HG03066 (cell line): ENCODE measurements around the gene SPATA21.
"Not testable (repeated sequence)": the region's sequence is repeated elsewhere in the genome, so short reads cannot be mapped to it uniquely, and the experiment has no call there.

Experiments used
- ATAC-seq: cut with Tn5 transposase; IDR thresholded peaks from one replicate; pipeline ENCODE4 v1.9.1; 2021; ENCODE audit warnings: low read depth; ENCODE audit not compliant: unreplicated experiment

The SPATA21 gene, protein sequence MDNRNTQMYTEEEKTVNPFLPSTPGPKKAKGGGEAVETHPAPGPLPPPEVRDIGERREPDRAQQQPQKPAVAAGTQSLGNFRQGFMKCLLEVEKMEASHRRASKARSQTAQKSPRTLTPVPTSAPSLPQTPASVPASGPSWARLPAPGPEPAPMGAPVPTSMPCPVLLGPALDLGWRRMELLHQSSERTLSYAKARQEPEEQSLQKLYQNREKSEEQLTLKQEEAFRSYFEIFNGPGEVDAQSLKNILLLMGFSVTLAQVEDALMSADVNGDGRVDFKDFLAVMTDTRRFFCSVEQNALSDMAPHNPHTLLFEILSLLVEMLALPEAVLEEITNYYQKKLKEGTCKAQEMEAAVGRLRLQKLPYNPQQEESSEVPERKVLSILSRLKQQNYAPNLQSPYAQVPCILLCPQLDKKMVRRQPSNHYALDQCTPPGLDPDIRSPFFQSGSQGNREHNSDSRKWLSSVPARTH

DNA sequence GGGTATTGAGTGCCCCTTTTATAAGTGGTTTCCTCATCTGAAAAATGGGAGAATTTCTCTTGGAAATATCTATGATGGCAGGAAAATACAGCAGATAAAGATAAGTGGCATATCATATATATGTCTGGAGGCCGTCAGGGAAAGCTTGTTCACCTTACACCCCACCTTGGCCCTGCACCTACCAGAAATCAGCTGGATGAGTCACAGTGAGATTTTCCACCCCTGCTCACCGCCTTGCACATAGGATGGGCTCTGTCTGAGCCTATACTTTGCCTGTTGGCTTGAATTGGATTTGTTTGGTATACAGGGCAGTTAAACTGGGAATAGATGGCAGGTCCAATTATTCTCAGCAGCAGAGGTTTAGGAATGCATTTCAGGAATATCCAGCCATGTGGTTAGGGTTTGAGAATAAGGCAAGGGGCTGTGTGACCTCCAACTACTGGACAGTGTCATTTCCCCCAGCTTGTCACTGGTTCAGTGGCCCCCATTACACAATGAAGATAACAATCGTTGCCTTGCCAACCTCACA is at the start of gene SPATA21:
TSS of gene SPATA21 (minus strand) at position 479 of the 529 bp plus-strand sequence. CDS start 6,053 bp downstream, outside the sequence.
- no peak for ATAC-seq

DNA sequence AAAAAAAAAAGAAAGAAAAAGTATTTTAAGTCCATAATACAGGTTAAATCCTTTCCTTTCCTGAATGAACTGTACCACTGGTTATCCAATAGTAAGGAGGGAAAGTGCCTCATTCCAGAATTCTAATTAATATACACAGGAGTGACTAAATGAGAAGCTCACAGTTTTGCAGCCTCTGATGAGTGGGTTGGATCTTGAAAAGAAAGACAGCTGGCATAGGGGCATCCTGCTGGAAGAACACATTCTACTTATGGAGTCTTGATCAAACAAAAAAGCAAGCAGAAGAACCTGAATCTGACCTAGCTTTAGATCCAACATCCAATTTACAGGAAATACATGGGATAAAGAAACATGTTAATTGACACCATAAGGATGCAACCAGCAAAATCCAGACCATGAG is 49.8 kb upstream of the SPATA21 start:
- not testable (repeated sequence) for ATAC-seq

DNA sequence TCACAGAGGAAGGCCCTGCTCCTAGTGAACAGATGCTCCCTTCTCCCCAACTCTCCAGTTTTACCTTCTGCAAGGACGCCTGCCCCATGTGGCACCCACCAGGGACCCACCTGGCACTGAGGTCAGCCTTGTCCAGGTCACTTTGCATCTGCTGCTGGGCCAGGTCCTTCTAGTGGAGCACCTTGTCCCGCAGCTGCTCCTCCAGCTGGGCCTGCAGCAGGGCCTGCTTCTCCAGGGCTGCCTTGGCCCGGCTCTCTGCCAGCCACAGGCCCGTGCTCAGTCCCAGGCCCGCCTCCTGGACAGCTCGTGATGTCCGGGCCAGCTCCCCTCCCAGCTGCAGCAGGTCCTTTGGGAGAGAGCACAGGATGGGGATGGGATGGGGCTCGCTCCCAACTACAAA is 49.1 kb upstream of the SPATA21 start:
- ATAC-seq = not testable (repeated sequence)

DNA sequence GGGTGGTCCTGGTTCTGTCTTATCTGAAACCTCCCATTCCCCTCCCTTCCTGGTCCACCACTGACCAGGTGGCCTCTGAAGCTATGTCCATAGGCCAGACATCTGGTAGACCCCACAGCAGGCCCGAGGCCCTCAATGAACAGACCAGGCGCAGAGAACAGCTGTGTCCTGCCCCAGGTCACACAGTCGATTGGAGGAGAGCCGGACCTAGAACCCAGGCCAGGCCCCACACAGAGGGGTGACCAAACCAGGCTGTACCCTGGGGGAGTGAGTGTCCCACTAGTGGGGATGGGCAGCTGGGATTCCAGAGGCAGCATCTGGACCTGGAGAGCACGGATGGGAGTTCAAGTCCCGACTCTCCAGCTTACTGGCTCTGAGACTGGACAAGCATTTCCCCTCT is 47.7 kb upstream of the SPATA21 start:
- ATAC-seq = no peak

DNA sequence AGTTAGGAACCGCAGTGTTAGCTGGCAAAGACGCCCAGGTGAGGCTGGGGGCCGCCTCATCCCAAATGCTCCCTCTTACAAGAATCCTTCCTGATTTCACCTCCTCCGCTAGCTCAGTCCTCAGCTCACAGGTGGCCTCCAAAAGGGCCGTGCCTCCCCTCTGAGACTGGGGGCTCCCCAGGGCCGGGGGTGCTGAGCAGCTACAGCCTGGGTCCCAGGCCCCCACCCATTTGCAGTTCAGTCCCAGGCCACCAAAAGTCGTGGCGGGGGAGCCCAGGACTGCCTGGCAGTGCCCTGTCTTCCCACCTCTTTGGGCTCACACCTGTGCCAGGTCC is 47.2 kb upstream of the SPATA21 start:
- no peak for ATAC-seq

DNA sequence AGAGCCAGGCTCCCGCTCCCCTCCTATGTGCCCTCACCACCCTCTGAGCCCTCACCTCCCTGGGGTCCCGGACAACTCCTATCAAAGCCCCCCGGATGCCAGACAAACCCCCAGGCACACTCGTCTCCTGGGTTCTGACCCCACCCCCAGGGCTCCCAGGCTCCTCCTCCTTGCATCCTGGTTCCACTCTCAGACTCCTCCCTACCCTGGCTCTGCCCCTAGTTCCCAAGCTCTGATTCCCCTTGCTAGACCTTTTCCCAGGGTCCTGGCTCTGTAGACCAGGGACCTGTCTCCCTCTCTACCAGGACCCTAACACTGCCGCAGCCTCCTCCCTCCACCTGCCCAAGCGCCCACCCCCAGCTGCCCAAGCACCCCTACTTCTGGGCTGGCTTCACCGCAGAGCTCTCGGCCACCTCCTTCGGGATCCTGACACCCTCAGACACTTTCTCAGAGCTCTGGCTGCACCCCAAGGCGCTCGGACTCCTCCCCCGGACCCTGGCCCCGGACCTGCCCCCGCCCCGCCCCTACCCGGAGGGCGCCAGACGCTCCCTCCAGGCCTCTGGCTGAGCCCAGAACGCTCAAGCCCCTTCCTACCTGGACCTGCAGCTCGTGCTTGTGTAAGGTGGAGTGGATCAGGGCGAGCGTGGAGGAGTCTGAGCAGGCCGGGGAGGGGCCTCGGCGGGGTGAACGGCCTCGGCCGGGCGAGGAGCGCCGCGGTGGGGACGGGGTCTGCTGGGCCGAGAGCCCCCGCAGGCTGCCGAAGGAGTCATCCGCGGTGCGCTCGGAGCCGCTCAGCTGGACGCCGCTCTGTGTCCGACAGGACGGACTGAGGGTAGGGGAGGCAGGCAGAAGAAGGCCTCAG is 46.6 kb upstream of the SPATA21 start:
- ATAC-seq = not testable (repeated sequence)

DNA sequence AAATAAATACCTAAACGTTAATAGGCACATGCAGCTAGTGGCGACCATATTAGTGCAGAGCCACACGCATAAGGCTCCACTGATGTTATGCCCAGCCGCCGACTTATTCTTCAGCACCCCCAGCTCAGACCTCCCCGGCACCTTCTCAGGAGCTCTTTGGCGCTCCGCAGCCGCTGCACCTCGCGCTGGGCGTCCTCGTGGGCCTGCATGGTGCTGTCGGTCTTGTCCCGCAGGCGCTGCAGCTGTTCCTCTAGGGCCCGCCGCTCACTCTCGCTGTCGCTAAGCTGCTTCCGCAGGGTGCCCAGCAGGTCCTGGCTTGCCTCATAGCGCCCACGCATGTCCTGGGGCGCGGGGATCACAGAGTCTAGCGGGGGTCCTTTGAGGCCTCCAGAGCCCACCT is 45.9 kb upstream of the SPATA21 start:
- not testable (repeated sequence) for ATAC-seq

DNA sequence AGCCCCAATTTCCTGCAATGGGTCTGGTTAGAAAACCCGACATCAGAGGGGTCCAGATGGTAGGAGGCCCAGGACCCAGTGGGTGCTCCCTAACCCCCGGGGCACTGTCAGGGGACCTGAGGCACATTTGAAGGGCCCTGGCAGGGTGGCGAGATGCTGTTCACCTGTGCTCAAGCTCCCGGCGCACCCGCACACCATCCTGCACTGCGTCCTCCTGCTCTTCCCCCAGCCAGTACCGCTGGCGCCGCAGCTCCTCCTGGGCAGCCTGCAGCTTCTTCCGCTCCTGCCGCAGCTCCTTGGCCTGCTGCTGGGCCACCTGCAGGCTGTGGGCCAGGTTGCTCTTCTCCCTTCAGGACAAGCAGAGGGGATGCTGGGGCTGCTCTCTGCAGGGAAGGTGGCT is 40.9 kb upstream of the SPATA21 start:
- no peak for ATAC-seq

DNA sequence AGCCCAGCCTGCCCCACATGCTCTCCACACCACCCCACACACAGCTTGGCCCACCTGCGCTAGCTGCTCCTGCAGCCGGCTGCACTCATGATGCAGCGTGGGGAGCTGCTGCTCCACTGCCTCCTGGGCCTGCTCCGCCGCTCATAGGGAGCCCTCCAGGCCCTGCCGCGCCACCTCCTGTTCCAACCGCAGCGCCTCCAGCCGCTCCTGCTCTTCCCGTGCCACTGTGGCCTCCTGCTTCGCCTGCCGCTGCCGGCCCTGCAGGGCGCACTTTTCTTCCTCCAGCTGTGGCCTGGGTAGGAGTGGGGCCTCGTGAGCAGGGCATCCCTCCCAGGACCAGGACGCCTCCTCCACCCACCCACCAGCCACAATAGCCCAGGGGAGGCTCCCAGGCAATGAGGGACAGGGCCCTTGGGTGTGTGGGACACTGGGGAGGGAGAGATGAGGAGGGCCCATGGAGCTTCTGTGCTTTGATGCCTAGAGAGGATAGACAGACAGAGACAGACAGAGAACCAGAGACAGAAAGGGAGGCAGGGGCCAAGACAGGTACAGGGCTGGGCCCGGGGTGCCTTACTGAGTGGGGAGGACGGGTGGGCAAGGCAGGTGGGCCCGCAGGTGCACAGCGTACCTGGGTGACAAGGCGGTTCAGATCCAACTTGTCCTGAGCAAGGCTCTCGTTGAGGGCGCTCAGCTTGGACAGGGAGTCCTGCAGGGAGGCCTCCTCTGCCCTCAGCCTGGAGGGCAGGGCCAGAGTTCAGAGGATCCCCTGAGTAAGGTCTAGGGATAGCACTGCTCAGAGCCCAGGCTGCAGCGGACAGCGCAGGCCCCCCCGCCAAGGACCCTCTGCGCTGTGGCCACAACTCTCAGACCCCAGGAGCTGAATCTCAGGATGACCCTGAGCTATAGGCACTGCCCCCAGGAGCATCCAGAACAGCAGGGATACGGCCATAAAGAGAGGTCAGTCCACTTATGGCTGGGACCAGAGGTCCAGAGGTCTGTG is 38.8 kb upstream of the SPATA21 start:
- ATAC-seq = not testable (repeated sequence)

DNA sequence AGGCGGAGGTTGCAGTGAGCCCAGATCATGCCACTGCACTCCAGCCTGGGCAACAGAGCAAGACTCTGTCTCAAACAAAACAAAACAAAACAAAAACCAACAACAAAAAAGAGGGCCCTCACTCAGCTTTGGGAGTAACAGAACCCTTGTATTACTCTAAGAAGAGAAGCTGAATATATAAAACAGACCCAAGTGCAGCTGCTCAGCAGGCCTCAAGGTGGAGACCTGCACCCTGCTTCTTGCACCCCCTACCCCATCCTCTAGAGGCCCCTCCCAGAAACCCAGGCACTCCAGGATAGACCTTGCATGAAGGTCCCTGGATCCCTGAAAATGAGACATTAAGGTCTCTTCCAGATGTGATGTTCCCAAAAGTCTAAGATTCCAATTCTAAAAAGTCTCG is 37.7 kb upstream of the SPATA21 start:
- not testable (repeated sequence) for ATAC-seq

DNA sequence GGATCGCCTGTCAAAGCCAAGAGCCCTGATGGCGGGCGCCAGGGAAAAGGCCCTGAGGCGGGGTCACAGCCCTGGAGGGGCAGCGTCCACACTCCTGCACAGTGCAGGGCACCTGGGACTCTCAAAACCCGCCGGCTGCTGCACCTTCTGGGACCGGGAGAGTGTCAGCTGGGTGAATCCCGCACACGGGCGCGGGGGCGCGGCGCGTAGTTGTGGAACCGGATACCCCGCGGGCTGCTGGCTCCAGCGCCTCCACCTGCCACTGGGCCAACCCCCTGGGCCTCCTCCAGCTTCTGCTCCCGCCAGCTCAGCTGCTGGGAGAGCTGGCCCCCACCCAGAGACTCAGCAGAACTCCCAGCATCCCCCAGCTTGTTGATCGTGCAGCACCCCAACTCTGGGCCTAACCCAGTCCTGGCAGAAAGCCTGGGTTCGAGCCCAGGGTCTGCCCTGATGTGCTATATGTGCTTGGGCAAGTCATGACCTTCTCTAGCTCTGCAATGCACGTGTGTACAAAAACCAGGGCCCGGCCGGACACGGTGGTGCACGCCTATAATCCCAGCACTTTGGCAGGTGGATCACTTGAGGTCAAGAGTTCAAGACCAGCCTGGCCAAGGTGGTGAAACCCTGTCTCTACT is 37.1 kb upstream of the SPATA21 start:
- no peak for ATAC-seq

DNA sequence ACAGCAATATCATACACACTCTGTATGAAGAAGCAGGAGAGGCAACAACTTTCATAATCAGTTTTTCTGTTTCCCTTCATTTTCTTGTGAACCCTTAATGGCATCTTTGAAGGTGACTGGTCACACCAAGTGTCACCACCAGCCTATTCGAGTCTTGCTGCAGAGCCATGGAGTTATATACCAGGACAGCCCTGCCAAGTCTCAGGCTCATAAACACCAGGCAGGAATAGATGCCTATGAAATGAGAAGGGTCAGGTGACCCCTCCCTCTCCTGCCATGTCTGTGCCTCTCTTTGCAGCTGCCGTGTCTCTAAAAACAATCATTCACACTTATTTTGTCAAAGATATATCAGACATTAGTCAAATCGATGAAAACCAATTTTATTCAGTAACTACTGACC is 31.3 kb upstream of the SPATA21 start:
- no peak for ATAC-seq

DNA sequence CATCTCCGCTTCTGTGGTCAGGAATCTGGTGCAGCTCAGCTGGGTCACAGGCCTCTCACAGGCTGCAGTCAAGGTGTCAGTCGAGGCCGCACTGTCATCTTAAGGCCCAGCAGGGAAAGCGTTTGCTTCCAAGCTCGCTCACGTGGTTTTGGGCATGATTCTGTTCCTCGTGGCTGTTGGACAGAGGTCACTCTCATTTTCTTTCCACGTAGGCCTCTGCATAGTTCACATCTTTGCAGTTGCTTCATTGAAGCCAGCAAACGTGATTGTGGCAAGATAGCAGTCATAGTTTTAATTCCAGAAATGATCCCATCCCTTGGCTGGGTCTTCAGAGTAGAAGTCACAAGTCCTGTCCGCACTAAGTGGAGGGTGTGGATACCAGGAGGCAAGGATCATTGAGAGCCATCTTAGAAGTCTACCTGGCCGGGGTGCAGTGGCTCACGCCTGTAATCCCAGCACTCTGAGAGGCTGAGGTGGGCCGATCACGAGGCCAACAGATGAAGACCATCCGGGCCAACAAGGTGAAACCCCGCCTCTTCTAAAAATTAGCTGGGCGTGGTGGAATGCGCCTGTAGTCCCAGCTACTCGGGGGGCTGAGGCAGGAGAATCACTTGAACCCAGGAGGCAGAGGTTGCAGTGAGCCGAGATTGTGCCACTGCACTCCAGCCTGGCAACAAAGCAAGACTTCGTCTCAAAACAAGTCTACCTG is 27.8 kb upstream of the SPATA21 start:
- no peak for ATAC-seq

DNA sequence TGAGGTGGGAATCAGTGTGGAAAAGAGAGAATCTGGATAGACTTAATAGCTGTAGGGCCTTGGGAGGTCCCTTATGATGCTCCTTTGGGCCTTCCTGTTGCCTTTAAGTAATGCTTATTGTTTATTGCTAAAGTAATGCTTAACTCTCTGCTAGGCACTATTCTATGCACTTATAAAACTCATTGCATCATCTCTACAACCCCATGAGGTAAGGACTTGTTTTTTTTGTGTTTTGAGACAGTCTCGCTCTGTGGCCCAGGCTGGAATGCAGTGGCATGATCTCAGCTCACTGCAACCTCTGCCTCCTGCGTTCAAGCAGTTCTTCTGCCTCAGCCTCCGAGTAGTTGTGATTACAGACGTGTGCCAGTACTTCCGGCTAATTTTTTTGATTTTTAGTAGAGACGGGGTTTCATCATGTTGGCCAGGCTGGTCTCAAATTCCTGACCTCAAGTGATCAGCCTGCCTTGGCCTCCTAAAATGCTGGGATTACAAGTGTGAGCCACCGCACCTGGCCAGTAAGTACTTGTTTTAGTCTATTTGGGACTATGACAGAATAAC is 25.6 kb upstream of the SPATA21 start:
- no peak for ATAC-seq

DNA sequence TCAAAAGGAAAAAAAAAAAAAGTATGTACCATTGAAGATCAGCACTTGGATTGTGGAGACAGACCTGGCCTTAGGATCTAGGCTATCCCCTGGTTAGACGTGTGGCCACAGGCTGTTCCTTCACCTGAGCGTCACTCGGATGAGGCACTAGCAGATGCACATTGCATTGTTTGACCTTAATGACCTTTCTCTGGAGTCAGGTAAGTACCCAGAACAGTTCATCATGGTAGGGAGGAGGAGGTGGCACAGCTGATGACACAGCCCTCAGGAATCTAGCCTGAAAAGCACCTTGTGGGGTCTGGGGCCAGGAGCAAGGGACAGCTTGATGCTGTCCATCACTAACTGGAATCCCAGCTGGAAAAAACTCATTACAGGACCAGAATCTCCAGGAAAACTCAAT is 24.5 kb upstream of the SPATA21 start:
- ATAC-seq = no peak

DNA sequence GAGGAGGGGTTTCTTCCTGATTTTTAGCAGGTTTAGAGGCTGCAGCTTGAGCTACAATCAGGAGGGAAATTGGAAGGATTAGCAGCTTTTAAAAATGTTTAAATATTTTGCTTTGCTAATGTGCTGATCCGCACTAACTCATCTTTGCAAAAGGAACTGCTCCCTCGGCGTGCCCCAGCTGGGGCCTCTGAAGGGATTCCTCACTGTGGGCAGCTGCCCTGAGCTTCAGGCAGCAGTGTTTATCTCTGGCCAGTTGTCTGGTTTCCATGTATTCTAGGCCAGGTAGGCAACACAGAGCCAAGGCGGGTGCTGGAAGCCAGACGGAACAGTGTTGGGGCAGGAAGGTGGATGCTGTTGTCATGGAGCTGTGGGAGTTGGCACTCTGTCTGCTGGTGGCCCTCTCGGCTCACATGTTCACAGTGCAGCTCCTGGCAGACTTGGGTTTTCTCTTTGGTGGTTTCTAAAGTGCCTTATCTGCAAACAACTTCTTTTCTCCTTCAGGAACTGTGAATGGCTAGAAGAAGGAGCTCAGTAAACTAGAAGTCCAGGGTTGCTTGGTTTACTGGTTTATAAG is 22.2 kb upstream of the SPATA21 start:
- ATAC-seq = no peak

DNA sequence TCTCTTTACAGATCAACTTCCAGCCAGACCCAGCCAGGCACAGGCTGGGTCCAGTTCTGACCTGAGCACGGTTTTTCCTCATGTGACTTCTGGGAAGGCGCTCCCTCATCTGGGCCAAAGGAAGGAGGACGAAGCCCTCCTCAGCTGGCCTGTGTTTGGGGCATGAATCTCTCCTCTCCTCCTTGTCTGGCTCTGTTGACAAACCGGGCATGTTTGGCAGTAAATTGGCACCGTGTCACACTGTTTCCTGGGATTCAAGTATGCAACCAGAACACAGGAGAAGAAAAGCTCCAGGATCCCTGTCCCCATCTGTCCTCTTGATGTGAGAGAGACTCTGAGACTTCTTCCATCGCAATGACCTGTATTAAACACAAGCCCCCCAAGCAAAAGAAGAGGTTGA is 21.6 kb upstream of the SPATA21 start:
- no peak for ATAC-seq

DNA sequence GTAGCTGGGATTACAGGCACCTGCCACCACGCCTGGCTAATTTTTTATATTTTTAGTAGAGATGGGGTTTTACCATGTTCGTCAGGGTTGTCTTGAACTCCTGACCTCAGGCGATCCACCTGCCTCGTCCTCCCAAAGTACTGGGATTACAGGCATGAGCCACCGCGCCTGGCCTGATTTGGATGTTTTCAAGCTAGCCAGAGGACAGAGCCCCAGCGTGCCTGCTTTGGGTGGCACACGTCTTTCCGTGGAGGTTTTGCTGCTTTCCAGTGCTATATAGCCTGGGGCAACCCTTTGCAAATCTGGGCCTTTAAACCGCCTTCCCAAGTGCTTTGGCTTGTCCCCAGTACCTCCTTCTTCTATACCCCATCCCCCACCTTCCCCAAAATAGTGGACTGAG is 18.9 kb upstream of the SPATA21 start:
- not testable (repeated sequence) for ATAC-seq
